Nephron progenitor cell (in vitro differentiated cells): ENCODE measurements around the gene HOXD8.

Experiments used
- DNase-seq: peaks from one replicate; pipeline ENCODE4 v3.0.0; 2021
- H3K27ac Mint-ChIP-seq: 2 replicates; pipeline ENCODE4 v1.8.0; 2021; ENCODE audit warnings: mild to moderate bottlenecking, moderate library complexity, mixed read lengths
- H3K27me3 Mint-ChIP-seq: 2 replicates; pipeline ENCODE4 v1.8.0; 2021; ENCODE audit warnings: mild to moderate bottlenecking, low read depth, mixed read lengths; ENCODE audit not compliant: poor library complexity
- H3K36me3 Mint-ChIP-seq: 2 replicates; pipeline ENCODE4 v1.8.0; 2021; ENCODE audit warnings: low read depth, mixed read lengths
- H3K4me1 Mint-ChIP-seq: 2 replicates; pipeline ENCODE4 v1.8.0; 2021; ENCODE audit warnings: mixed read lengths
- H3K4me3 Mint-ChIP-seq: 2 replicates; pipeline ENCODE4 v1.8.0; 2021; ENCODE audit warnings: mild to moderate bottlenecking, moderate library complexity, mixed read lengths
- H3K9me3 Mint-ChIP-seq: 2 replicates; pipeline ENCODE4 v1.8.0; 2021; ENCODE audit warnings: mild to moderate bottlenecking, moderate library complexity, mixed read lengths
- TF ChIP-seq, protein P1 (sequence below): fragments of 200-600 bp; sonication (generic); IDR thresholded peaks from 2 replicates; pipeline ENCODE4 v1.5.0; 2021; ENCODE audit warnings: antibody characterized with exemption

Gene HOXD8

DNA sequence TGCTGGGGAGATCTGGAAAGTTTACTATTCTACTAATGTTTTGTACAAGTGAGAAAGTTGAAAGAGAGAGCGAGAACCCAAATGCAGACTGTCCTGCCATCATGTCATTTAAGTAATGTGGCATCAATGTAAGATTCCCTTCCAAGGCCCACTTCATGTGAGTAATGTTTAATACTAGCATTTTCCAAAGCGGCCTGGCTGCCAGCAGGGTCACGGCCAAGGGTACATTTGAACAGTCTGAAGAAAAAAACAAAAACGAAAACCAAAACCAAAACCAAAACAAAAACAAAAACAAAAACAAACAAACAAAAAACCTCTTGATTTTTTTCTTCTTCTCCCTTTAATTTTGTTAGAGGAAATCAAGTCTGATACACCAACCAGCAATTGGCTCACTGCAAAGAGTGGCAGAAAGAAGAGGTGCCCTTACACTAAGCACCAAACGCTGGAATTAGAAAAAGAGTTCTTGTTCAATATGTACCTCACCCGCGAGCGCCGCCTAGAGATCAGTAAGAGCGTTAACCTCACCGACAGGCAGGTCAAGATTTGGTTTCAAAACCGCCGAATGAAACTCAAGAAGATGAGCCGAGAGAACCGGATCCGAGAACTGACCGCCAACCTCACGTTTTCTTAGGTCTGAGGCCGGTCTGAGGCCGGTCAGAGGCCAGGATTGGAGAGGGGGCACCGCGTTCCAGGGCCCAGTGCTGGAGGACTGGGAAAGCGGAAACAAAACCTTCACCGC lies 10.7 kb upstream of the HOXD8 start:
- Mint-ChIP-seq H3K27ac (peak overlapping the region; percentile 97), H3K36me3 (peaks cover 2% of the 10 kb centered on the region), H3K4me3 (peak overlapping the region; percentile 86), H3K9me3 (no peaks in the 10 kb centered on the region), H3K4me1 (peaks cover 70% of the 10 kb centered on the region), H3K27me3 (peaks cover 48% of the 10 kb centered on the region)
- TF ChIP-seq, protein P1, sequence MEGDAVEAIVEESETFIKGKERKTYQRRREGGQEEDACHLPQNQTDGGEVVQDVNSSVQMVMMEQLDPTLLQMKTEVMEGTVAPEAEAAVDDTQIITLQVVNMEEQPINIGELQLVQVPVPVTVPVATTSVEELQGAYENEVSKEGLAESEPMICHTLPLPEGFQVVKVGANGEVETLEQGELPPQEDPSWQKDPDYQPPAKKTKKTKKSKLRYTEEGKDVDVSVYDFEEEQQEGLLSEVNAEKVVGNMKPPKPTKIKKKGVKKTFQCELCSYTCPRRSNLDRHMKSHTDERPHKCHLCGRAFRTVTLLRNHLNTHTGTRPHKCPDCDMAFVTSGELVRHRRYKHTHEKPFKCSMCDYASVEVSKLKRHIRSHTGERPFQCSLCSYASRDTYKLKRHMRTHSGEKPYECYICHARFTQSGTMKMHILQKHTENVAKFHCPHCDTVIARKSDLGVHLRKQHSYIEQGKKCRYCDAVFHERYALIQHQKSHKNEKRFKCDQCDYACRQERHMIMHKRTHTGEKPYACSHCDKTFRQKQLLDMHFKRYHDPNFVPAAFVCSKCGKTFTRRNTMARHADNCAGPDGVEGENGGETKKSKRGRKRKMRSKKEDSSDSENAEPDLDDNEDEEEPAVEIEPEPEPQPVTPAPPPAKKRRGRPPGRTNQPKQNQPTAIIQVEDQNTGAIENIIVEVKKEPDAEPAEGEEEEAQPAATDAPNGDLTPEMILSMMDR: peak; percentile 72
- peak; percentile 77 for DNase-seq

DNA sequence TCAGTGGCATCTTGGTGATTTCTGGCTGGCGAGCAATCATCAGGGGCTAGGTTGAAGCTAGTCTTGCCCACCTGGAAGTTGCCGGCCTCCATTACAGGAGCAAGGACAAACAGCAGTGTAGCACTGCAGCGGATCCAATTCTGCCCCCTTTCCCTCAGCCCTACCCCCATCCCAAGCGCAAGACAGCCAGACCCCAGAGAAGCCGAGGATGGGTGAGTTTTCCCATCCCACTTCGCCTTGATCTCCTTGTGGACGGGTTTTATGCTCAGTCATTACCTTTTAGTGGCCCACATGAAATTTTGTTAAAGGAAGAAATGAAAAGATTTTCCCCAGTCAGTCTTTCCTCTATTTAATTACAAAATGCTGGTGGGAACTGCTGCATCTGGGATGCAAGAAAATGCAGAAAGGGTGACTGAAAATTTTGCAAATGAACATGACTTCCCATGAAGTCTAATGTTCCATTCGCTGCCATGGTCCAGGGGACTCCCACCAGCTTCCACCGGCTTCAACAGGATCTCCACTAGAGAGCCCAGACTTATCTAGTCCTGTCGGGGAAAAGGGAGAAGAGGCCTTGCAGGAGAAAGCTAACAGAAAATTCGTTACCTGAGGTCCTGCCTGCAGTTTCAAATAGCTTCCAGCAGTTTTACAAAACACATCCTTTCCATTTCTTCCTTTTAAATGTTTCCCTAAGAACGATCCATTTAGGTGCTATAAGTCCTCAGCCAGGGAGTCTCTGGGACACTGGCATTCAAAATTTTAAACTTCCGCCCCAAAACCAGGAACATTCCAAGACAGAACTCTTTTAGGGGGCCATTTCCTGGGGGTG lies 8.9 kb upstream of the HOXD8 start:
- Mint-ChIP-seq H3K27me3 (peaks cover 33% of the 10 kb centered on the region), H3K9me3 (no peaks in the 10 kb centered on the region), H3K27ac (peak overlapping the region; percentile 99), H3K4me1 (peaks cover 68% of the 10 kb centered on the region), H3K4me3 (peak overlapping the region; percentile 86), H3K36me3 (peaks cover 13% of the 10 kb centered on the region)
- DNase-seq: no peak
- TF ChIP-seq, protein P1: no peak

DNA sequence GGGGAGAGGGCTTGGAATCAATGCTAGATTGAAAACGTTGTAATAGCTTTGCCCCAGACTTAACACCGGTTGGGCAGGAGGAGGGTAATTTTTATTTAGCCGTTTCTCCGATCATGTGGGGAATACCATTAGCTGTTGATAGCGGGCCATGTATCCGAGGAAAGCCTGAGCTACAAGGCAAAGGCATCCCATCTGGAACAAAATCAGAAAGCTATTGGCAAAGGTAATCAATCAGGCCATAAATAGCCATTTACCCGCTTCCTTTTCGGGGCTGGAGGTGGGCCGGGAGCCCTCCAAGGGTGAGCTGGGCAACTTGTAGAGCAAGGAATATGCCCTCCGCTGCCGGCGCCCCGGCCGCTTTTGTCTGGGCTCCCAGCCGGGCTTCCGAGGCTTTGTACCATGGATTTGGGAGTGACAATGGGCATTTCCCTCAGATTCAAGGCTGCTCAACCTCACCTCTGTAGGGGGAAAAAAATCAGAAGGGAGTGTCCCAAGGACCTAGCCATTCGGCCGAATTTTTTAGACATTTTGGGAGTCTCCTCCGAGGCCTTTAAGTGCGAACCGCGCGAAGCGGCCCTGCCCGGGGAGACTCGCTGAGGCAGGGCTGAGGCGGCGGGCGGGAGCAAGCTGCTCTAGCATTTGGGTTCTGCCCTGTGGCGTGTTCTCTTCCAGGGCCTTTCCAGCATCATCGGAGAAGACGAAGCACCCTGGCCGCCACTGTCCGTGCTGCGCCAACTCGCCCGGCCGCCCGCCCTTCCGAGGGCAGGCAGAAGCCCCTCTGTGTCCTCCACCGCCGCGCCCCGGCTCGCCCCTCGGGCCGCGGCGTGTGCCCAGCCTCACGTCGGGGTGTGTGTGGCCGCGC lies 8.1 kb upstream of the HOXD8 start:
- no peaks in the 10 kb centered on the region for H3K9me3 Mint-ChIP-seq
- H3K4me1 Mint-ChIP-seq: peaks cover 69% of the 10 kb centered on the region
- DNase-seq: no peak
- TF ChIP-seq, protein P1: no peak
- peak overlapping the region; percentile 99 for H3K27ac Mint-ChIP-seq
- H3K27me3 Mint-ChIP-seq: peaks cover 26% of the 10 kb centered on the region
- peaks cover 13% of the 10 kb centered on the region for H3K36me3 Mint-ChIP-seq
- peak overlapping the region; percentile 86 for H3K4me3 Mint-ChIP-seq

DNA sequence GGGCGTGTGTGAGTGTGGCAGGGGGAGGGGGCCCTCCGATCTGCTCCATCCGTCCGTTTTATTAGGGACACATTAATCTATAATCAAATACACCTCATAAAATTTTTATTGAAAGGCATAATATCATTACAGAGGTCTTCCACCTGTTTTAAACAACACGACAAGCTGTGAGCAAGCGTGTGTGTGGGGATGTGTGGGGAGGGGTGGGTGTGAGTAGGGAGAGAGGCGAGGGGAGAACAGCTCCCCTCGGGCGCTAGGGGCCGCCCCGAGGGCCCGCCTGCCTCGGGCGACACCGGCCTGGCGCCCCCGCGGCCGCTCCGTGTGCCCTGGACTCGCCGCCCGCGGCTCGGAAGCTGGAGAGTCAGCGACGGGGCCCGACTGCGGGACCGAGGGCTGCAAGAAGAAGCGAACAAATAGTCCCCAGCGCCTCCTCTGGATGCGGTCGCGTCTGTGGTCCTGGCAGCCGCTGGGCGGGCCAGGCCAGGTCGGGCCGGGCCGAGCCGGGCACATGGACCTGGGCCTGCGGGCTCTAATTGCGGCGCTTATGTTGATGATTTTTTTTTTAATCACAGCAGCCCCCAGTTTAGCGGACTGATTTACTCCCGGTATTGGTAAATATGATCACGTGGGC lies 7.3 kb upstream of the HOXD8 start:
- H3K27ac Mint-ChIP-seq: peak overlapping the region; percentile 98
- no peaks in the 10 kb centered on the region for H3K9me3 Mint-ChIP-seq
- no peak for DNase-seq
- peaks cover 69% of the 10 kb centered on the region for H3K4me1 Mint-ChIP-seq
- TF ChIP-seq, protein P1: no peak
- peaks cover 19% of the 10 kb centered on the region for H3K27me3 Mint-ChIP-seq
- peaks cover 13% of the 10 kb centered on the region for H3K36me3 Mint-ChIP-seq
- peak overlapping the region; percentile 86 for H3K4me3 Mint-ChIP-seq

DNA sequence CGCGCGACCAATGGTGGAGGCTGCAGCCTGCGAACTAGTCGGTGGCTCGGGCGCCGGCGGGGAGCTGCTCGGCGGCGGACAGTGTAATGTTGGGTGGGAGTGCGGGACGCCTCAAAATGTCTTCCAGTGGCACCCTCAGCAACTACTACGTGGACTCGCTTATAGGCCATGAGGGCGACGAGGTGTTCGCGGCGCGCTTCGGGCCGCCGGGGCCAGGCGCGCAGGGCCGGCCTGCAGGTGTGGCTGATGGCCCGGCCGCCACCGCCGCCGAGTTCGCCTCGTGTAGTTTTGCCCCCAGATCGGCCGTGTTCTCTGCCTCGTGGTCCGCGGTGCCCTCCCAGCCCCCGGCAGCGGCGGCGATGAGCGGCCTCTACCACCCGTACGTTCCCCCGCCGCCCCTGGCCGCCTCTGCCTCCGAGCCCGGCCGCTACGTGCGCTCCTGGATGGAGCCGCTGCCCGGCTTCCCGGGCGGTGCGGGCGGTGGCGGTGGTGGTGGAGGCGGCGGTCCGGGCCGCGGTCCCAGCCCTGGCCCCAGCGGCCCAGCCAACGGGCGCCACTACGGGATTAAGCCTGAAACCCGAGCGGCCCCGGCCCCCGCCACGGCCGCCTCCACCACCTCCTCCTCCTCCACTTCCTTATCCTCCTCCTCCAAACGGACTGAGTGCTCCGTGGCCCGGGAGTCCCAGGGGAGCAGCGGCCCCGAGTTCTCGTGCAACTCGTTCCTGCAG lies 6.7 kb upstream of the HOXD8 start, which contains the start of gene HOXD9:
HOXD9 (plus strand) TSS at position 37 of the 728 bp plus-strand sequence; CDS start at position 87, 50 bp downstream.
- H3K27ac Mint-ChIP-seq: peak within 1 kb of the TSS; percentile 100
- H3K9me3 Mint-ChIP-seq: no peaks in the 10 kb centered on the region
- TF ChIP-seq, protein P1: no peak
- peaks cover 69% of the 10 kb centered on the region for H3K4me1 Mint-ChIP-seq
- peaks cover 13% of the 10 kb centered on the region for H3K36me3 Mint-ChIP-seq
- peaks cover 14% of the 10 kb centered on the region for H3K27me3 Mint-ChIP-seq
- DNase-seq: peak; percentile 76
- peak within 1 kb of the TSS; percentile 95 for H3K4me3 Mint-ChIP-seq
